ENCODE measurements around the gene CXADR.
"Not testable (repeated sequence)": the region's sequence is repeated elsewhere in the genome, so short reads cannot be mapped to it uniquely, and the experiment has no call there.

Gene CXADR

GRCh38 chr21:17506951-17507350, 5.9 kb upstream of the CXADR start:
- no peak for DNase-seq

GRCh38 chr21:17507591-17507990, 5.3 kb upstream of the CXADR start:
- no peak for DNase-seq

- no peak for DNase-seq
These were observed 626 bp downstream of the CXADR start for GRCh38 chr21:17513214-17514123.

DNA sequence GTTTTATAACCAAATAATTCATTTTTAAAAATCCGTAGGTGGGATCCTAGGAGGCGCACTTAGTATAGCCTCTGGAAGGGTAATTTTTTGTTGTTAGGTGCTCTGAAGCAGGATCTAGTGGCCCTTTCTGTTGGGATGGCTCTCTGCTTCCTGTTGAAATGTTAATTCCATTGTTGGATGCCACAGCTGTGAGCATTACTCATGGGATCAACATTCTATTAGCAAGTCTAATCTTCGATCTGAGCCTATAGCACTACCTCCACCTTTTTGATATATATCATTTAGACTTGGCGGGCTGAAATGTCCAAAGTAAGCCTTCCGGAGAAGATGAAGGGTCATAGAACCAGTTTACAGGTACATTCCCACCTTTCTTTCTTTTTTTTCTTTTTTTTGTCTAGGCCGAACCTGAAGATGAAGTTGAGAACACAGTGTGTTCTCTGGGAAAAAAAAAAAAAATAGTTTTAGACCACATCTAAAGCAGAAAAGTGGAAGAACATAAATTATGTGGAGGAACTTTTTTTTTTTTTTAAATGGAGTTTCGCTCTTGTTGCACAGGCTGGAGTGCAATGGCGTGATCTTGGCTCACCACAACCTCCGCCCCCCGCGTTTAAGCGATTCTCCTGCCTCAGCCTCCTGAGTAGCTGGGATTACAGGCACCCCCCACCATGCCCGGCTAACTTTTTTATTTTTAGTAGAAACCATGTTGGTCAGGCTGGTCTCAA, 1.4 kb downstream of the CXADR start:
- DNase-seq, result no peak

DNA sequence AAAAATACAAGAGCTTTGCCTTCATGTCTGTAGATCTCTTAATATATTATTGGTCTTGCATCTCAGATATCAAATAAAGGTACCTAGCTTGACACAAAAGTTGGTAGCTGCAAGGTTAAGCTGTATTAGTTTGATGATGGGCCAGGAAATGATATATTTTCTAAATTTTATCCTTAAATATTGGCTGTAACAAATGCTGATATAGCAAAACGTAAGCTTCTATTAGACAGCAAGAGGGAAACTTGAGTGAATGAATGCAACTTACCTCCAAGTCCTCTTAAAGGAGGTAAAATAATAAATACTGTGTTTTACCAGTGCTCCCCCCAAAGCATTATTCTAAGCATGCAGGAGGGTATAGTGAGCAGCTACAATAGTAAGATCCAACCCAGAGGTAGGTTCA, 4.2 kb downstream of the CXADR start:
- DNase-seq, result not testable (repeated sequence)

DNA sequence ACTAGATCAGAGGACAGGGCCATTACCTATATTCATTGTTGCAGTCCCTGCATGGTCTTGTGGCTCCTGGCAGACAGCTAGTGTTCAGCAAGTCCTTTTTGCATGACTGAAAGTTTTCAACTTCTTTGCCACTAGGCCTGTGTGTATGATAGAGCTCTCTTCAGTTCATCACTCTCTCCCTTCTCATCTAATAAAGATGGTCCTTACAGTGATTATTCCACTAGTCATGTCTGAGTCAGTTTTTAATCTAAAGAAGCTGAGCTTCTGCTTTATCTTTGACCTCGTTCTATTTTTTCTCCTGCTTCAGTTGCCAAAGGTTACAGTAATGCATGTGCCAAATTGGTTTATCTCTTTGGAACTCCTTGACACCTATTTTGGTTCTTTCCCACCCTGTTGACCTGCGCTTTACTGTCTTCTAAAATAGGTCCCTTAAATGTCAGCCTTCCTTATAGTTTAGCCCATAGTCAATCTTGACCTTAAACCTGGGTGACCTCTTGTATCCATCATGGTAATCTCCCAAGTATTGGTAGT, 6.4 kb downstream of the CXADR start:
- DNase-seq, result no peak

GRCh38 chr21:17519965-17520609, 7.2 kb downstream of the CXADR start:
- DNase-seq, result no peak

GRCh38 chr21:17523007-17523451, 10.2 kb downstream of the CXADR start:
- DNase-seq, result no peak

GRCh38 chr21:17523979-17524494, 11.2 kb downstream of the CXADR start:
- not testable (repeated sequence) for DNase-seq

DNA sequence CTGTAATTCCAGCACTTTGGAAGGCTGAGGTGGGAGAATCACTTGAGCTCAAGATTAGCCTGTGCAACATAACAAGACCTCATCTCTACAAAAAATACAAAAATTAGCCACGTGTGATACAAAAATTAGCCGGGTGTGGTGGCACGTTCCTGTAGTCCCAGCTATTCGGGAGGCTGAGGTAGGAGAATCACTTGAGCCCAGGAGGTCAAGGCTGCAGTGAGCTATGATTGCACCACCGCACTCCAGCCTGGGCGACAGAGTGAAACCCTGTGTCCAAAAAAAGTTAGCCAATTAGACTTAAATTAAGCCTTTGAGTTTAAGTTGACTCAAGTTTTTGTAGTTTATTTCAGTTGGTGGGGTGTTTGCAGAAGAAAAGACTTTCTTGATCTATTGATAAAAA, 11.8 kb downstream of the CXADR start:
- no peak for DNase-seq

- DNase-seq, result no peak
These were observed 13.9 kb downstream of the CXADR start for GRCh38 chr21:17526776-17527175.

GRCh38 chr21:17527240-17527639, 14.4 kb downstream of the CXADR start:
- DNase-seq, result no peak

- no peak for DNase-seq
These were observed 14.9 kb downstream of the CXADR start for GRCh38 chr21:17527711-17528110.

GRCh38 chr21:17529648-17530047, 16.8 kb downstream of the CXADR start:
- no peak for DNase-seq

DNA sequence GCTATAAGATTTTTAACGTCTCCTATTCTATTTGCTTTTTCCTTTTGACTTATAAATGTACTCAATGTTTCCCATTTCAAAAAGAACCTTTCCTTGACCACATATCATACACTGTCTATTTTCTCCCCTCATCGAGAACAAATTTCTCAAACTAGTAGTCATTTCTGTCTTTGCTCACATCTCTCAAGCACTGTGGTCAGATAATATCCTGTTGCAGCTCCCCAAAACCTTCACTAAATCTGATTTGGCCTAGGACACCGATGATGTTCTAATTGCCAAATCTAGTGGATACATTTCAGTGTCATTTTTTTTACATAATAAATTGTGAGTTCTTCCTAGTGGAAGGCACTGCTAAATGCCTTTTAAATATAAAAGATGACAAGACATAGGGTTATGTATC, 19.4 kb downstream of the CXADR start:
- no peak for DNase-seq

DNA sequence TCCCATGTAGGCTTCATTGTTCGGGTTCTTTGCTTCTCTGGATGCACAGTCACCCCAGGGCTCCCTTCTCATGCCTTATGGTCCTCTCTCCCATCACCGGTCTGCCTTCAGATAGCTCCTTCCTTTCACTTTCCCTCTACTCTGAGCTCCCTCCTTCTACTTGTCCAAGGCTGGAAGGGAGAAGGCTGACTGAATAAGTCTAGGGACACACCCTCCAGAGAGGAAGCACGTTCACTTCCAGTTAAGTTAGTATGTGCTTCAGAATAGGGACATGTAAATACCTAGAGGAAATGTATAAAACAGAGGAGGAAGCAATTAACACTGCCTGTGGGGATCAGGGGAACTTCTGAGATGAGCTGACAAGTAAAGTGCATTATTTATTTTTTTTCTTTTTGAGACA, 23.5 kb downstream of the CXADR start:
- DNase-seq, result peak; percentile 48

- peak; percentile 25 for DNase-seq
These were observed 24.5 kb downstream of the CXADR start for GRCh38 chr21:17537299-17537698.

DNA sequence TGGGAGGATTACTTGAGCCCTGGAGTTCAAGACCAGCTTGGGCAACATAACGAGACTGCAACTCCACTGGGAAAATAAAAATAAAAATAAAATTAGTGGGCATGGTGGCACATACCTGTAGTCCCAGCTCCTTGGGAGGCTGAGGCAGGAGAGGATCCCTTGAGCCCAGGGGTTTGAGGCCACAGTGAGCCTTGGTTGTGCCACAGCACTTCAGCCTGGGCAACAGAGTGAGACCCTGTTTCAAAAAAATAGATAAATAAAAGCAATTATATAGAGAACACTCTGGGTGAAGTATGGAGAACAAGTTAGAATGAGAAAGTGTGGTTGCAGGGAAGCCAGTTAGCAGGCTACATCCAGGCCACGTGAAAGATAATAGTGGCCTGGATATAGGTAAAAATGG, 25.7 kb downstream of the CXADR start:
- DNase-seq, result no peak

DNA sequence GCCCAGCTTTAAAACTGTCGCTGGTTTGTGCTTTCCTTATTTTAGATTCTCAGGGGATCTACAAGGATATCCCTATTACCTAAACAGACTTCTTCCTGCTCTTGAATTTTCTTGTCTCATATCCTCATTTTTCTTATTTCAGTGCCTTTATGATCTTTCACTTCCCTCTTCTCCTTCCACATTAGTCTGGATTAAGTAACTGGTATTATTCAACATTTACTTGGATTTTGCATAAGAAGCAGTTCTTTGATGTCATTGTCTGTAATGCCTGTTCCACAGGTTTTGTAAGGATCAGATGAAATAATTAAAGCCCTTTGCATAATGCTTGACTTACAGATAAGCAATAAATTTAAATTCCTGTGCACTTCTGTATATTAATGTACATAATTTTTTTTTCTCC, 26.5 kb downstream of the CXADR start:
- DNase-seq, result peak; percentile 94

GRCh38 chr21:17539743-17540341, 27.0 kb downstream of the CXADR start:
- DNase-seq, result peak; percentile 42

DNA sequence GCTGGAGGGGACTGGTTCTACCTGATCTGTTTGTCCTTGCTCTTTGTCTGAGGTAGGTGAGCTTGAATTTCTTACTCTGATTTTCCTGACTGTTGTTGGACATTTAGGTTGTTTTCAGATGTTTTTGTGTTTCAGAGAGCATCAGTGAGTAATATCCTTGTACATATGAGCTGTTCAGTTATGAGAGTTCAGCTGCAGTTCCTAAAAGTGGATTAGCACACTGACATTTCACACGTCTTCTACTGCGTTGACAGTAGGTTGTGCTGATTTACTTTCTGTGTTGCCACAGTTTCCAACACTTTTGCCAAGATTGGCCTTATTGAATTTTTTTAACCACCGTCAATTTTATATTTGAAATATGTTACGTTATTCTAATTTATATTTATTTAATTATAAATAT, 27.7 kb downstream of the CXADR start:
- peak; percentile 52 for DNase-seq

DNA sequence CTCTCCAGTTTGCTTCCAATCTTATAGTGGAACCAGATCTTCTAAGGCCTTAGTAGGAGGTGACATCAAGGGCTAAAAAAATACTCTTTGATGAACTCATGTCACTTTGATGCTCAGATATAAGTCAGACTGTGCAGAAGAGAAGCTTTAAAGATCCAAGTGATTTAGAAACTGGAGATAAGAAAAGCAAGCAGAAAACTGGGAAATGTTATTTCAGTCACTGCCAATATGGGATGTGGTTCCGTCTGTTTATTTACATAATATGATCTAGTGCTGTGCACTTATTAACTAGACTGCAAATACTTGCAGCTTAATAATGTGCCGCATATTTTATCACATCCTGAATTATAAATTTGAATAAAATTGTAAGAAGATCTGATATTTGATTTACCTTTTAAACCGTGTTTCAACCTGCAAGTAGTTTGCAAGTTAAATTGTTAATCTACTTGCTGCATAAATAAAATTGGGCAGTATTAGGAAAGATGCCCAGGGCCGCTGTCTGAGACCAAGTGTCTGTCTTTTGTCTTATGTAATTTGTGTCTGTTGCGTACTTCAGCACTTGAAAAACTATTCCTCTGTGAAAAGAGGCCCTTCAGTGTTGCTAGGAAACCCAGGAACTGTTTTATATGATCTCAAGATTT, 29.6 kb downstream of the CXADR start:
- DNase-seq, result no peak

Data from inflammatory macrophage treated with lipopolysaccharide for 4 hours (primary cell).